HCEC 1CT (cell line): ENCODE results near the gene CDH23.

ENCODE experiments used
- DNase-seq: peaks from one replicate; pipeline ENCODE4 v3.0.0-alpha.2; 2017

Gene CDH23

DNA sequence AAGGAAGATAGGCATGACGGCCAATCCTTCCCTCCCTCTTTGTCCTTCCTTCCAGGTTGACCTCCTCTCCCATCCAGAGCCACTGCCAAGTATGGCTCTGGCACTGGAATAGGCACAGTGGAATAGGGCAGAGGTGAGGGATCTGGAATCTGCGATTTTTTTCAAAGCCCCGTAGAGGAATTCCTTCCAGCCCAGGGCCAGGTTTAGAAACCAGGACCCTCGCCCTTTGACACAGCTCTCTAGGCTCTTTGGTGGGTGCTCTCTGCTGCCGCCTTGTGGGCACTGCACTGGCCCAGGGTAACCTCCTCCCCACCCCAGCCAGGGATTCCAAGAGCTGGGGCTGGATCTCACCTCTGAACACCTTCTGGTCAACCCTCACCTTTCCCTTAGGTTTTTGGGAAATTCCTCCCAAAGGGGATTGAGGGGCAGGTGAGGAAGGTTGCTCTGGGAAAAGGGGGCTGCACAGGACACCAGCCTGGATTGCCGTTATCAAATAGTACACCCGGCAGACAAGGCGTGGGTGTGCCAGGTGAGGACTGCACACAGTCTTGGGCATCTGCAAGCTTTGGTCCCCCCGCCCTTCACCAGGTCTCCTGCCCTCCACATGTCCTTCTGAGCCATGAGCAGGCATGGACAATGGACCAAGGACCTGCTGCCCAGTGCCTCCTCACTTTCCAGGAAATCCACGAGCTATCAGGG is 300.1 kb downstream of the CDH23 start:
- DNase-seq, result peak; percentile 22

DNA sequence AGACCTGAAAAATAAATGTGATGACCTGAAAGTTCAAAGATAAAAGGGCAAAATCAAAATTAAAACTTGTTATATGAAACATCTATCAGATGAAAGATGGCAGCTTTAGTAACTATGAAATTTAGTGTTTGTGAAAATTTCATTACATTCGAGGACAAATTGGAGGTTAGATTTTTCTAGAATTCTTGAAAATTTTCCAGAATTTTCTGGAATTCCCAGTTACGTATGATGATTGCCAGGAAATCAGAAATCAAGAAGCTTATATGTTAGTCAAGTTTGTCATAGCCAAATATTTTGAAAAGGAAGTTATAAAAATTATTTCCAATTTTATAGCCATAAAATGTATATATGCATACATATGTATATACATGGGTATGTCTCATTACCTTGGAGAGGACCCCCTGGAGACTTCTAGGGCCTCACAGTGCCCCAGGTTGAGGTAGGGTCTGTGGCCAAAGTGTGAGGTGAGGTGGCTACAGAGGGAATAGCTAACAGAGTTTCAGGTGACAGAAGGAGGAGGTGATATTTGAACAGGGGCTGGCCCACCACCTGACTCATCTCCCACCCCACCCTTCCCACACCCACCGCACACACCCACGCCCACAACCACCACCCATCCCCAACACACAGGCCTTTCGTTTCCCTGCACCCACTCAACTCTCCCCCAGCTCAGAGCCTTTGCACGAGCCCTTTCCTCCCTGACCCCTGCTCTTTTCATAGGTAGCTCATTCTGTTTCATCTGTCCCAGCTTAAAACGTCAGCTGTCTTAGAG is 301.4 kb downstream of the CDH23 start:
- DNase-seq, result no peak

- peak; percentile 2 for DNase-seq
These were observed 302.0 kb downstream of the CDH23 start for GRCh38 chr10:71698737-71699136.

DNA sequence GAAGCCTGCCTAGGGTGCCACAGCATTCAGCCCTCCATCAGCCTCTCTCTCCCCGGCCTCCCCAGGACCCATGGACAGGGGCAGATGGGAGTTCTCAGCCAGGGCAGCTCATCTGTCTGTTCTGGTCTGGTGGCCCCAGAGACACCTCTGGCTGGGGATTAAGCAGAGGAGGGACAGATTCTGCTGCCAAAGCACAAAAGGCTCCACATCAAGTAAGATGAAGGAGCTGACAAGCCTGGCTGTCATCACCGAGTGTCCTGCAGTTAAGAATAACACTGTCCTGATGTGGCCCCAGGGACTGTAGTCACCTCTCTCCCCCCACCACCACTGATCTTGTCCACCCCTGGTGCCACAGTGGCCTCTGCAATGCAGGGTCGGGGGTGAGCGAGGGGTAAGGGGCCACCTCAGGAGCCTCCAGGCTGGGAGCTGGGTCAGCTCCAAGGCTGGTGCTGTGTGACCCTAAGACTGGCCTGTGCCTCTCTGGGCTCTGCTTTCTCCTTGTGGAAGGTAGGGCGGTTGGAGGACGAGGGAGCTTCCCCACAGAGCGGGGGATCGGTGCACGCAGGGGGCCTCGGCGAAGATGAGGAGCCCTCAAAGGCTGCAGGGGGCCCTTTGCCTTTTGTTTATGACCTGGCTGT is 304.1 kb downstream of the CDH23 start:
- no peak for DNase-seq

DNA sequence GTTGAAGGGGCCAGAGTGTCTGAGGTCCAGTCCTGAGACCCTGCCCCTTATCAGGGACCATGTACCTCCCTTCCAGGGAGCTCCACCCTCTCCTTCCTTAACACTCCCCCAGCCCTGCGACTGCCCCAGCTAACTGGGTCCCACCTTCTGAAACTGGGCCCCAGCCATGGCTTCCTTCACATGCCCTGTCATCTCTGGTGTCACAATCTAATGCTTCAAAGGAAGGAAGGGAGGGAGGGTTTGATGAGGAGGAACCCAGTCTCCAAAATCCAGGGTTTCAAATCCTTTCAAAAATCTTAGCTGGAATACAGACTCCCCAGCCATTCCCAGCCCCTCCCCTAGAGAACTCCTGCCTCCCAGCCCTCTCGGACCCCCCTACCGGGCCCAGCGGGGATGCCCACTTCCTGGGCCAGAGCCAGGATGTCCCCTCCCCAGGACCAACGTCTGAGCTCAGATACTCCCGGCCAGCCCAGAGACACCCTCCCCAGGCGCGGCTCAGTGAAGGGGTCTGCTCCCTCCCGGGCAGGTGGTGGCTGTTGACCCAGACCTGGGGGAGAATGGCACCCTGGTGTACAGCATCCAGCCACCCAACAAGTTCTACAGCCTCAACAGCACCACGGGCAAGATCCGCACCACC is 304.9 kb downstream of the CDH23 start:
- DNase-seq, result no peak

DNA sequence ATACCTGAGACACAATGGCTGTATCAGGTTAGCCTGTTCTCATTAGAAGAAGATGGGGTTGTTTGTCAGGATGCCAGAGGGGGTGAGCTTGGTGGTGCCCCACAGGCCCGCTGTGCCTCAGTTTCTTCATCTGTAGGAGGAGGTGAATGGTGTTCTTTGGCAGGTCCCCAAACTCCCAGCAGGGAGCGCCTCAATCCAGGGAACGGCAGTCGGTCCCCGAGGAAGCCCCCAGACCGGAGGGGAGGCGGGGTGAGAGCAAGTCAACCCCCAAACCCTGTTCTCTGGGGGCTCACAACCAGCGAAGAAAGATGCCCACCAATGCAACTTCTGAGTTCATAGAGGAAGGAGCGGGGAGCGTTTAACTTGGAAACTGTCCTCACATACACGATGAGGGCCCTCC is 306.9 kb downstream of the CDH23 start:
- no peak for DNase-seq

- no peak for DNase-seq
These were observed 308.1 kb downstream of the CDH23 start for GRCh38 chr10:71704816-71705215.

GRCh38 chr10:71705582-71705981 is 308.9 kb downstream of the CDH23 start:
- DNase-seq, result no peak

DNA sequence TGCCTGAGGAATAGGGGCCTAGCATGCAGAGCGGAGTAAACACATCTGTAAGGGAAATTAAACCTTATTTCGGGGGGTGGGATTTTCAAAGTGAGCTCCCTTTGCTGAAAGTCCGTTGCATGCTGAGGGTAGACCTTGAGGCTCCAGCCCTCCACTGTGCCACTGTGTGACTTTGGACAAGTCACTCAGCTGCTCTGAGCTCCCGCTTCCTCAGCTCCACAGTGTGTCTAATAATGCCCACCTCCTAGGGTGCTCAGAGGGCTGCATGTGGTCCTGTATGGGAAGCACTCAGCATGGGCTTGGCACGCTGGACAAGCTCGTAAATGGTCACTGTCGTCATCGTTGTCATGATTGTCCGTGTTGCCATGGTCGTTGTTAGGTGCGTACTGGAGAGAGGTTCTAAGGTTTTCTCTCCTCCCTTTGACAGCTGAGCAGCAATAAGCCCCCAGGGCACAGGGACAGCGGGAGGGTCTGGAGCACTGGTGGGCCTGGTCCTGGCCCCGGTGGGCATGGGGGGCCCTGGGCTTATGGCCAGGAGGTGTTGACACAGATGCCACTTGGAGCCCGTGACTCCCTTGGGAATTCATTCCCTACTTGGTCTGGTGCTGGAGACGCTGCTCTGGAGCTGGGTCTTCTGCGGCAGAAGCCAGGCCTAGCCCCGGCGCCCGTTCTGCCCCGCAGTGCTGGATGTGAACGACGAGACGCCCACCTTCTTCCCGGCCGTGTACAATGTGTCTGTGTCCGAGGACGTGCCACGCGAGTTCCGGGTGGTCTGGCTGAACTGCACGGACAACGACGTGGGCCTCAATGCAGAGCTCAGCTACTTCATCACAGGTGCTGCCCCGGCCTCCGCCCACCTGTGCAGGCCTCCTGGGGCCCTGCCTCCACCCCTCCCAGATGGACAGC is 309.7 kb downstream of the CDH23 start:
- no peak for DNase-seq

DNA sequence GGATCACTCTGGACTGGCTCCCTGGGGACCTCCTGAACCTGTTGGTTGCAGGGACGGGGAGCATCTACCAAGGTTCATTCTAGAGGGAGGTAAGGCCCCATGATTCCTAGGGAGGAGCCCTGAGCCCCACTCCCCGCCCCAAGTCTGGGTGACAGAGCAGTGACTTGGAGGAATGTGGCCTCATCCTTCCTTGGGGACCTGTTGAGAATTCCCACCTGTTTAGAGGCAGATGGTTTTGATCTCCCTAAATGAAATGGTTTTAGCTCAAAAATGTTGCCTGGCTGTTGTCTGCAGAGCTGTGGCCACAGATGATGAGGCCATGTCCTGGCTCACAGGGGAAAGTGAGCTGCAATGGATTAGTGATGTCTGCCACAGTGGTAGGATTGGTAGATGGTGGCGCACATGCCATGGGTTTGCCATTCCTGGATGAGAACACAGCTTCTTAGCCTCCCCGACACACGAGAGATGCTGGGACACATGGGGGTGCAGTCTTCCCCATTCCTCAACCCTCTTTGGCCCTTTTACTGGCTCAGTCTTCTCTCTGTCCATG is 310.6 kb downstream of the CDH23 start:
- DNase-seq, result no peak

DNA sequence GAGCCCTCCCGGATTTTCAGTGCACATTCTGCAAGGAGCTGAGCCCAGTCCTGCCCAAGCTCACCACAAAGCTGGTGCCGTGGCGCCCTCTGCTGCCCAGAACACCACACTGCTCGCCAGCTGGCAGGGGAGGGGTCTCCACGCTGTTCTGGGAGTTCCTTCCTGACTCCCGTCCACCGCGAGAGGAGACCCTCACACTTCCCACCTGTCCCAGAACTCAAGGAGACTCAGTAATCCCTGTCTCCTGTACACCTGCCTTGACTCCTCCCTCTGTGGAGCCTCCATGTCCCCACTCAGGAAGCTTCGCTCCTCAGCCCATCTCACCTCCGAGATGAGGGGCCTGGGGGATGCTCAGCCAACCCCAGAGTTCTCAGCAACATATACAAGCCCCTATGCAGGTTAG is 311.6 kb downstream of the CDH23 start:
- no peak for DNase-seq

- DNase-seq, result no peak
These were observed 312.5 kb downstream of the CDH23 start for GRCh38 chr10:71708897-71709882.

DNA sequence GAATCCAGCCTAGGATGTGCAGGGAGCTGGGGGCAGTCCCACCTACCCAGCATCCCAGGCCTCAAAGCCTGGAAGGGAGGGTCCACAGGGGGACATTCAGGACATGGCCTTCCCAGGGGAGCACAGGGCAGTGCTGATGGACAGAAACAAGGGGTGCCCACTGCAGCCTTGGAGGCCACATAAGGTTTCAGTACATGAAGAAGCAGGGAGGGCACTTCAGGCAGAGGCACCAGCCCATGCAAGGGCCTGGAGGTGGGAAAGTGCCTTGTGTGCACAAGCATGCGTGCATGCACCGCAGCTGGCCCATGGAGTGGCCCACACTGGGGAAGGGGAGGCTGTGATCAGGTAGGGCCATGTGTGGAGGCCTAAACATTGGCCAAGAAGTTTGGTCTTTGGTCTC is 313.8 kb downstream of the CDH23 start:
- no peak for DNase-seq

DNA sequence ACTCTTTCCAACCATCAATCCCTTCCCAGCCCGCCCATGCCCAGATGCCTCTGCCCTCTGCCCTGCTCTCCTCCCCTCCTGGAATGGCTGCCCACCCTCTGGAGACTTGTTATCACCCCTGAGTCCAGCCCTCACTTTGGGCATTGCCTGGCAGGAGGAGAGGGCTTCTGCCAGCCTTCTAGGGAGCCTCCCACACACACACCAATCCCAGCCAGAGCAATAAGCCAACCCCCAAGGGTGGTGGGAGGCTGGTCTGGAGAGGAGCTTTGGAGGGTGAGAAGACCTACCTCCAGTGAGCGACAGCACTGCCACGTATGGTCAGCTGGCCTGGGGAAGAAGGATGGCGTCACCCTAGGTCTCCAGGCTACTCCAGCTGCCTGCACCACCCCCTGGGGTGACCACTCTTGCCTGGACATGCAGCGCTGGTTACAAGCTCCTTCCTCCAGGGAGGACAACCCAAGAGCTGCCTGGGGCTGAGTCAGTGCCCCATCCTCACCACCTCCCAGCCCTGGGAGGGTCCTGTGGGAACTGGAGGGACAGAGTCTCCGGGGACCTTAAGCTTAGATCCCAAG is 314.4 kb downstream of the CDH23 start:
- no peak for DNase-seq

- no peak for DNase-seq
These were observed 315.4 kb downstream of the CDH23 start for GRCh38 chr10:71712170-71712569.

DNA sequence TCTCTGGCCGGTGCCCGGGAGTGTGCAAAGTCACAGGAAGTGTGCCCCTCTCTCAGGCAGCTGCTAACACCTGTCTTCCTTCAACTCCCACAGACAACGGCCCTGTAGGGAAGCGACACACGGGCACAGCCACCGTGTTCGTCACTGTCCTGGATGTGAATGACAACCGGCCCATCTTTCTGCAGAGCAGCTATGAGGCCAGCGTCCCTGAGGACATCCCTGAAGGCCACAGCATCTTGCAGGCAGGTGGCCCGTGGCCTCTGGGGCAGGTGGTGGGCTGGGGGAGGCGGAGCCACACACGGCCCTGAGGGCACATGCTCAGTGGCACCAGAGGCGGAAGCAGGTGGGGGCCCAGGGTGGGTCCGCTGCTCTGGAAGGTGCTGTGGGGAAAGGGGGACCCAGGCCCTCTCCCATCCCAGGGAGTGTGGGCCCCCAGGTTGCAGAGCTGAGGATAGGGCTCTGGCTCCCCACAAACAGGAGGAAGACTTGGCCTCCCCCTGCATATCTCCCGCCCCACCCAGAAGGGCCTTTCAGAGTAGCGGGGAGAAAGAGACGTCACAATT is 315.9 kb downstream of the CDH23 start:
- DNase-seq, result no peak

- peak; percentile 86 for DNase-seq
These were observed 316.7 kb downstream of the CDH23 start for GRCh38 chr10:71713135-71714030.

GRCh38 chr10:71714031-71714410 is 317.3 kb downstream of the CDH23 start:
- no peak for DNase-seq

DNA sequence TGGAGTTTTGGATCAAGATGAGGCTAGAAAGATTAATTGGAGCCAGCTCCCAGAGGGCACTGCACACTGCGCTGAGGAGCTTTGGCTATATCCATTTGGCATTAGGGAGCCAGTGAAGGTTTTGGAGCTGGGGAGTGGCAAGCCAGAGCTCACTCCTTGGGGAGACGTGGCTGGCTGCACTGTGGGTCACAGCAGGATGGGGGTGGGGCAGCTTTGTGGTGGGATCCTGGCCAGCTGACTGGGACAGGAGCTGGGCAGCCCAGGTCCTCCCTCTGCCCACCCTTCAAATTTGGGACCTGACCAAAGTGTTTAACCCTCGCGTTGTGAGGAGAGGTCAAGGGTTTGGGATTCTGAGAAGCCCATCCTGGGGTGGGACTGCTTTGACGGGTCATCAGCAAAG is 317.9 kb downstream of the CDH23 start:
- DNase-seq, result no peak
